OCI-LY1 (cell line): ENCODE data around the gene ARHGEF28.

Source experiments
- H2AFZ ChIP-seq: fragments of 200-600 bp; sonication (generic), shearing (Covaris generic); 2 replicates; pipeline ENCODE4 v1.6.0; 2014; ENCODE audit warnings: antibody characterized with exemption, mild to moderate bottlenecking, low read length
- H3F3A ChIP-seq: fragments of 200-600 bp; sonication (generic), shearing (Covaris generic); 2 replicates; pipeline ENCODE4 v1.6.0; 2014; ENCODE audit warnings: mild to moderate bottlenecking, antibody characterized with exemption, low read length, moderate library complexity; ENCODE audit not compliant: insufficient read depth
- H3K27ac ChIP-seq: fragments of 200-600 bp; sonication (generic); 2 replicates; pipeline ENCODE4 v1.5.1; 2014; ENCODE audit warnings: low read length, mixed run types, mild to moderate bottlenecking, low read depth; ENCODE audit not compliant: poor library complexity, severe bottlenecking
- H3K27me3 ChIP-seq: fragments of 200-600 bp; sonication (generic); 2 replicates; pipeline ENCODE4 v1.6.0; 2014; ENCODE audit warnings: antibody characterized with exemption, mild to moderate bottlenecking, low read length, moderate library complexity; ENCODE audit not compliant: insufficient read depth
- H3K36me3 ChIP-seq: fragments of 200-600 bp; sonication (generic); 2 replicates; pipeline ENCODE4 v1.6.1; 2014; ENCODE audit warnings: mild to moderate bottlenecking, antibody characterized with exemption, low read length, moderate library complexity, mixed read lengths; ENCODE audit not compliant: insufficient read depth
- H3K4me1 ChIP-seq: fragments of 200-600 bp; sonication (generic); 2 replicates; pipeline ENCODE4 v1.5.1; 2014; ENCODE audit warnings: mild to moderate bottlenecking, low read length, moderate library complexity; ENCODE audit not compliant: insufficient read depth, severe bottlenecking
- H3K4me2 ChIP-seq: fragments of 200-600 bp; sonication (generic), shearing (Covaris generic); 2 replicates; pipeline ENCODE4 v1.6.1; 2014; ENCODE audit warnings: low read length
- H3K4me3 ChIP-seq: fragments of 200-600 bp; sonication (generic); 2 replicates; pipeline ENCODE4 v1.5.1; 2014; ENCODE audit warnings: low read length, low read depth, mild to moderate bottlenecking, mixed read lengths; ENCODE audit not compliant: poor library complexity, severe bottlenecking
- H3K79me2 ChIP-seq: fragments of 200-600 bp; shearing (Covaris generic); 2 replicates; pipeline ENCODE4 v1.6.1; 2016; ENCODE audit warnings: mixed run types, low read length, mixed read lengths; ENCODE audit not compliant: insufficient read depth
- H3K9ac ChIP-seq: fragments of 200-600 bp; sonication (generic), shearing (Covaris generic); 2 replicates; pipeline ENCODE4 v1.6.1; 2014; ENCODE audit warnings: mild to moderate bottlenecking, low read length, mixed read lengths
- H3K9me2 ChIP-seq: fragments of 200-600 bp; sonication (generic), shearing (Covaris generic); 2 replicates; pipeline ENCODE4 v1.6.1; 2014; ENCODE audit warnings: low read depth, mild to moderate bottlenecking, low read length, mixed read lengths
- H3K9me3 ChIP-seq: fragments of 200-600 bp; shearing (Covaris generic); 2 replicates; pipeline ENCODE4 v1.6.1; 2014; ENCODE audit warnings: low read length, mixed read lengths
- H4K20me1 ChIP-seq: fragments of 200-600 bp; sonication (generic), shearing (Covaris generic); 2 replicates; pipeline ENCODE4 v1.6.0; 2016; ENCODE audit warnings: mild to moderate bottlenecking, low read length; ENCODE audit not compliant: insufficient read depth
- CTCF ChIP-seq: fragments of 200-600 bp; sonication (generic), shearing (Covaris generic); IDR thresholded peaks from 2 replicates; pipeline ENCODE4 v1.5.1; 2017; ENCODE audit warnings: mild to moderate bottlenecking, antibody characterized with exemption, low read length, moderate library complexity, mixed read lengths
- EZH2 ChIP-seq: fragments of 200-600 bp; sonication (generic), shearing (Covaris generic); IDR thresholded peaks from 2 replicates; pipeline ENCODE4 v1.8.0; 2017; ENCODE audit warnings: borderline replicate concordance, mixed run types, mild to moderate bottlenecking, antibody characterized with exemption, low read length, moderate library complexity, mixed read lengths

The ARHGEF28 gene

GRCh38 chr5:73766902-73767301 is 140.9 kb downstream of the ARHGEF28 start:
- Histone ChIP-seq H3K9ac (no peak overlapping the region), H2AFZ (no peak overlapping the region), H3K4me3 (no peak overlapping the region), H3K27me3 (no peaks in the 10 kb centered on the region), H3K4me1 (no peaks in the 10 kb centered on the region), H3K4me2 (no peak overlapping the region), H3K79me2 (no peaks in the 10 kb centered on the region), H3K27ac (no peak overlapping the region), H4K20me1 (no peaks in the 10 kb centered on the region), H3K9me2 (no peaks in the 10 kb centered on the region), H3K36me3 (no peaks in the 10 kb centered on the region), H3F3A (no peaks in the 10 kb centered on the region), H3K9me3 (no peaks in the 10 kb centered on the region)
- TF ChIP-seq CTCF (no peak), EZH2 (no peak)

- no peak overlapping the region for H3K27ac ChIP-seq
- H3K4me2 ChIP-seq = no peak overlapping the region
- H3K9me2 ChIP-seq = no peaks in the 10 kb centered on the region
- no peaks in the 10 kb centered on the region for H3K9me3 ChIP-seq
- H4K20me1 ChIP-seq = no peaks in the 10 kb centered on the region
- H3K4me3 ChIP-seq = no peak overlapping the region
- H3F3A ChIP-seq = no peaks in the 10 kb centered on the region
- H3K79me2 ChIP-seq = no peaks in the 10 kb centered on the region
- TF ChIP-seq EZH2 (no peak), CTCF (no peak)
- no peak overlapping the region for H2AFZ ChIP-seq
- H3K9ac ChIP-seq = no peak overlapping the region
- no peaks in the 10 kb centered on the region for H3K27me3 ChIP-seq
- H3K36me3 ChIP-seq = no peaks in the 10 kb centered on the region
- H3K4me1 ChIP-seq = no peaks in the 10 kb centered on the region
Observed at GRCh38 chr5:73770172-73771025, 144.4 kb downstream of the ARHGEF28 start.

- H4K20me1 ChIP-seq = no peaks in the 10 kb centered on the region
- no peaks in the 10 kb centered on the region for H3K9me3 ChIP-seq
- no peaks in the 10 kb centered on the region for H3K27me3 ChIP-seq
- no peak overlapping the region for H3K9ac ChIP-seq
- no peak for TF ChIP-seq EZH2
- no peak for TF ChIP-seq CTCF
- H3K79me2 ChIP-seq = no peaks in the 10 kb centered on the region
- no peak overlapping the region for H3K4me2 ChIP-seq
- H3K36me3 ChIP-seq = no peaks in the 10 kb centered on the region
- no peak overlapping the region for H3K27ac ChIP-seq
- no peak overlapping the region for H3K4me3 ChIP-seq
- H3F3A ChIP-seq = no peaks in the 10 kb centered on the region
- H3K4me1 ChIP-seq = no peaks in the 10 kb centered on the region
- H2AFZ ChIP-seq = no peak overlapping the region
- H3K9me2 ChIP-seq = no peaks in the 10 kb centered on the region
Observed at GRCh38 chr5:73774924-73775323, 148.9 kb downstream of the ARHGEF28 start.
